GM12872 (cell line): ENCODE measurements around the gene NUP93.

Experiments
- TF ChIP-seq, protein P1 (sequence below): IDR thresholded peaks from 3 replicates; pipeline ENCODE4 v1.5.1; 2011; ENCODE audit warnings: low read depth, mild to moderate bottlenecking, low read length, moderate library complexity; ENCODE audit not compliant: insufficient read depth

Gene NUP93

DNA sequence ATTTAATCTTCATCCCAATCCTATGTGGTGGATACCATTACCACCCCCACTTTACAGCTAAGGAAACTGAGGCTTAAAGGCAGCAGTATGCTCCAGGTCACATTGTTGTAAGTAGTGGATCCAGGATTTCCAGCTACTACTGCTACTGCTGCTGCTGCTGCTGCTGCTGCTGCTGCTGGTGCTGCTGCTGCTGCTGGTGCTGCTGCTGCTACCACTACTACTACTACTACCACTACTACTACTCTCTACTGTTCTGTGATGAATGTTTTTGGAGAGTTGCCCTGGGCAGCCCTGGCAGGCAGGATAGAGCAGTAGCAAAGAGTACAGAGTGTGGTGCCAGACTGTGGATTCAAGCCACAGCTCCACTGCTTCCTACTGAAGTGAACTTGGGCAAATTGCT is 85.8 kb downstream of the NUP93 start:
- TF ChIP-seq, protein P1, sequence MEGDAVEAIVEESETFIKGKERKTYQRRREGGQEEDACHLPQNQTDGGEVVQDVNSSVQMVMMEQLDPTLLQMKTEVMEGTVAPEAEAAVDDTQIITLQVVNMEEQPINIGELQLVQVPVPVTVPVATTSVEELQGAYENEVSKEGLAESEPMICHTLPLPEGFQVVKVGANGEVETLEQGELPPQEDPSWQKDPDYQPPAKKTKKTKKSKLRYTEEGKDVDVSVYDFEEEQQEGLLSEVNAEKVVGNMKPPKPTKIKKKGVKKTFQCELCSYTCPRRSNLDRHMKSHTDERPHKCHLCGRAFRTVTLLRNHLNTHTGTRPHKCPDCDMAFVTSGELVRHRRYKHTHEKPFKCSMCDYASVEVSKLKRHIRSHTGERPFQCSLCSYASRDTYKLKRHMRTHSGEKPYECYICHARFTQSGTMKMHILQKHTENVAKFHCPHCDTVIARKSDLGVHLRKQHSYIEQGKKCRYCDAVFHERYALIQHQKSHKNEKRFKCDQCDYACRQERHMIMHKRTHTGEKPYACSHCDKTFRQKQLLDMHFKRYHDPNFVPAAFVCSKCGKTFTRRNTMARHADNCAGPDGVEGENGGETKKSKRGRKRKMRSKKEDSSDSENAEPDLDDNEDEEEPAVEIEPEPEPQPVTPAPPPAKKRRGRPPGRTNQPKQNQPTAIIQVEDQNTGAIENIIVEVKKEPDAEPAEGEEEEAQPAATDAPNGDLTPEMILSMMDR, result no peak

DNA sequence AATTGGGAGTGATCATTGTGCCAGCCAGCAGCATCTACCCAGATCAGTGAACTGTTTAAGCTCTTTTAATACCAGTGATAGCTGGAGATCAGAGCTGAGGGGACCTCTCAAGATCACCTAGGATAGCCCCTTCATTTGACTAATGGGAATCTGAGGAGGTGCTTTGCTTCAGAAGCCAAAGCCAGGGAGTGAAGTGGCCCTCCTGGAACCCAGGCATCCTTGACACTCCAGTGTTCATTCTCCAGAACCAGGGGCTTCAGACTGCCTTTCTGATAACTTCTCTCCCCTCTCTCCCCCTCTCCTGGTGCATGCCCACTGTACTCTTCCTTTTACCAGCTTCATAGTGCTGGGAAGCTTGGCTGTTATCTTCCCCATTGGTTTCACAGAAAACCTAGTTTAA is 87.1 kb downstream of the NUP93 start:
- TF ChIP-seq, protein P1, result no peak

DNA sequence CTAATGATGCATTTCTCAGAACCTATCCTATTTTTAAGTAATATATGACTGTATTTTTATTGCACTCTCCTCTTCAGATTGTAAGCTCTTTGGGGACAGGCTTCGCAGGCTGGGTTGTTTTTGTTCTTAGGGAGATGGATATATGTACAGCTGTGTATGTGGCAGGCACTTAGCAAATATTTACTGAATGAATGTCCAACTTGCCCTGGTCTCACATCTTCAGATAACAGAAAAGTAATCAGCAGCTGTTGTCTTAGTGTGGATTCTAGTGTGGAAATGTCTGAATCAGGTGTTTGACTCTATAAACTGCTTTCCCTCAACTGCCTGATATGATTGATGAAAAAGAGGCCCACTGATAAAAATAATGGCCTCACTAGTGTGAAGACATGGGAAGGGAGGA is 88.0 kb downstream of the NUP93 start:
- TF ChIP-seq, protein P1, result no peak

DNA sequence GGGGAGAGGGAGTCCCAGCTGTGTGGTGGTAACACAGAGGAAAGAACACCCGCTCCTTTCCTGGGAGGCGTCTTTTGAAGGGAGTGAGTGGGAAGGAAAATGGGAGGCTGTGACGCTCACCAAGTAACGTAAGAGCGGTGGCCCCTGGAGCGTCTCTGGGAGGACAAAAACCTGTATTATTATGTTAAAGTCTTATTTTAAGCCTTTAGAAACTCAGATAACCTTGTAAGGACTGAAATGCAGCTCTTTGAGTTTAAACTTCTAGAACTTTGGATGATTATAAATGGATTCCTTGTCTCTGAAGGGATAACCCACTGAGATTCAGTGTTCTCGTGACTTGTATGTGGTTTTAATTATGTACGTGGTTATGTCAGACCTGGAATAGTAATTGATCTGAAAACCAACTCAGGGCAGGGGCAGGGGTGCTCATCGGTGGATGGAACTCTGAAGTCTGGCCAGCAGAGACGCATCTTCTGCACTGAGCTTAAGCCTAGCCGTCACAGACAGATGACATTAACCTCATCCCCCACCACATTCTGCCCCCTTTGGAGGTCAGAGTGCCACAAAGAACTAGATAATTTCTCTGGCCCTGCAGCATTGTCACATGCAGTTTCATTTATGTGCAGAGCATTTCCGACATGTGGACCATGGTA is 93.3 kb downstream of the NUP93 start:
- TF ChIP-seq, protein P1, result no peak

DNA sequence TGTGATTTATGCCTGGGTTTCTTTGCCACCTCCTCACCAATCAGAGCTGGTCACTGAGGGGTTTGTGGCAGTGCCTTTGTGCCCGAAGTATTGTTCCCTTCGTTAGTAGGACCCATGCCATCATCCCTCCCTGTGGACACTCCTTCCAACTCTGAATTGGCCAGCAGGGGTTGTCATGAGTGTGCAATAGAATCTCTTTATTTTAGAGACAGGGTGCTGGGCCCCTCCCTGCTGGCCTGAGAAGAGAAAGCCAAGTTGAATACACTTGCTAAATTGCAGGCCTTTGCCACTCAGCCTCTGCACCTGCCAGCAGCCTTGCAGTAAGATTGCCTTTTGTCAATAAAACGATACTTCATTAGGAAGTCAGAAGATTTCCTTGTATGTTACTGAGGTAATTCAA is 94.4 kb downstream of the NUP93 start:
- TF ChIP-seq, protein P1, result no peak

DNA sequence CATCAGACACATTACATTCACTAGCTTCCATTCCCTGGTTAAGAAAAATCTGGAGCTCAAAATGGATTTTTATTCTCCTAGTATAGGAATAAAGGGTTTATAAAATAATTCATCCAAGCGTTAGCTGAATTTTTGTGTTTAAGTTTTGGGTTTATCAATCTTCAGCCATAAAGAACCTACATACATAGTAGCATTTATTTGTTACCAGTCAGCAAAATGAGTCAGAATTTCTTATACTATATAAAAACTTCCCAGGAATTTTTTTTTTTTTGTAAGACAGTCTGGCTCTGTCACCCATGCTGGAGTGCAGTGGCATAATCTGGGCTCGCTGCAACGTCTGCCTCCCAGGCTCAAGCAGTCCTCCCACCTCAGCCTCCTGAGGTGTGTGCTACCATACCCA is 94.9 kb downstream of the NUP93 start:
- TF ChIP-seq, protein P1, result no peak

DNA sequence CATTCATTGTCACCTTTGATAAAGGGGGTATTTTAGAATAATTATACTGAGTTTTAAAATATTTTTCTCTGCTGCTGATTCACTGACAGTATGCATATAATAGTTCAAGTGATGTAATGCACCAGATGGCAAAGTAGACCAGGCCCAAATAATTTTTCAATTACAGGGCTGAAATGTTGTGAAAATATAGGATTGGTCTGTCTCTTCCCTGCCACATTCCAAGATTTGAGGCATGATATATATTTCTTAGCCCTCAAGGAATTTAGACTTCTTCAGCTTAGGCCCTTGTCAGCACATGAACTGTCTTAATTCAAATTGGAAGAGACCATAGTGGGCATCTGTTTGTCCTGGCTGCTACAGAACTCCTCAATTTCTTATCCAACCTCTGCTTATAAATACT is 95.9 kb downstream of the NUP93 start:
- TF ChIP-seq, protein P1, result no peak
